Pericardium fibroblast (primary cell): Measurements from ENCODE around the gene SLC22A2. TPM values are rescaled to one million over a fixed set of nuclear protein-coding genes. Genes with fewer than 3 reads are reported as not detected.

Experiments used
- total RNA-seq: library from RNA; depleted of rRNA; stranded (reverse); fragments of >200 nt; gene quantifications from 2 replicates; pipeline ENCODE4 v1.2.3, GENCODE V29; 2015

The SLC22A2 gene
- not detected in 2 replicates for total RNA-seq

GRCh38 chr6:160258346-160259142, at the start of gene SLC22A2:
Gene SLC22A2, minus strand, starts transcription at chr6:160258821. Its CDS starts 64 bp downstream, at chr6:160258757.

Other genes starting within 250 kb of the SLC22A2 start
- not detected in 2 replicates for gene SLC22A1, start 137.0 kb downstream of the SLC22A2 start, total RNA-seq
- 7.4 and 10.3 TPM in 2 replicates for gene SLC22A3, start 89.6 kb upstream of the SLC22A2 start, total RNA-seq